ENCODE data around the gene BRCA1. TPM values are rescaled to one million over a fixed set of nuclear protein-coding genes. Genes with fewer than 3 reads are reported as not detected.

The BRCA1 gene
- total and polyA plus RNA-seq, 2 experiments from 2014 or later: 7.2 to 12.9 TPM

DNA sequence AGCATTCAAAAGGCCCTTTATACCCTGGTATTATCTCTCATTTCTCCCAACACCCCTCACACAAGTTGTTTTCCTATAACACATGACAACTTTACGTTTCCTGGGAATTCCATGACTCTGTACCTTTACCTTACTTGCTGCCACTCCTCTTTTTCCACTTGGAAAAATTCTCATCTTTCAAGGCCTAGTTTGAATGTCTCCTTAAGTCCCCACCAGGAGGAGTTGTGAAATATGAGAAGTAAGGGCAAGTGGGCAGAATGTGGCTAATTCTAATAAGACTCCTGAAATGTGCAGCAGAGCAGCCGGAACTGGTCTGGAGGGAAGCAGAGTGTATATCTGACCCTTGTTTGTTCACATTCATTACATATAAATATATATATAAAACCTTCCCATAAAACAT is 39.7 kb downstream of the BRCA1 start:
- no peaks in the 10 kb centered on the region for H3K4me1 ChIP-seq (ENCODE audit: low read depth)
- DNase-seq (ENCODE audit: low read depth in 1 of 2, low spot score in 1 of 2): peak; percentile 32 to 56

DNA sequence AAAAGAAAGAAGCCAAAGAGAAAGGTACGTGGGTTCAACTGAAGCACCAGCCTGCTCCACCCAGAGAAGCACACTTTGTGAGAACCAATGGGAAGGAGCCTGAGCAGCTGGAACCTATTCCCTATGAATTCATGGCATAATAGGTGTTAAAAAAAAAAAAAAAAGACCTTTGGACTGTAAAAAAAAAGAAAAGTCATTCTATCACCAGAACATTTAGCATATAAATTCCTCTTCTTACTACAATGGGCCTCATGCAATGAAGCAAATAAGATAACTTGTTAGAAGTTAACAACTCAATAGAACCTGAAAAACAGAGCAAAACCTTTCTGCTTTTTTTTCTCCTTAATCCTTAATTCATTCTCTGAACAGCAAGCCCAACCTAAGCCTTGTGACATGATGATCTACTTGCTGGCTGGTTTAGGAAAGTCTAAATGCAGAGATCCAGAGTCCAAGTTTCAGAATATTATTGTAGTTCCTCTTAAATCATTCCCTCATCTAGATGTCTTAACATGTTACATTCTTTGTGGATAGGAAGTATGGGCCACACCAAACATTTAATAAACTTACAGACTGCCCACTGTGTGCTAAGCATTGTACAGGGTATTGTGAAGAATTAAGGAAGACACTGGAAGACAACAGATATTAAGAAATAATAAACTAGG is 45.4 kb downstream of the BRCA1 start:
- no peak overlapping the region for H3K27ac ChIP-seq
- H3K36me3 ChIP-seq: no peaks in the 10 kb centered on the region
- TF ChIP-seq, protein P1, sequence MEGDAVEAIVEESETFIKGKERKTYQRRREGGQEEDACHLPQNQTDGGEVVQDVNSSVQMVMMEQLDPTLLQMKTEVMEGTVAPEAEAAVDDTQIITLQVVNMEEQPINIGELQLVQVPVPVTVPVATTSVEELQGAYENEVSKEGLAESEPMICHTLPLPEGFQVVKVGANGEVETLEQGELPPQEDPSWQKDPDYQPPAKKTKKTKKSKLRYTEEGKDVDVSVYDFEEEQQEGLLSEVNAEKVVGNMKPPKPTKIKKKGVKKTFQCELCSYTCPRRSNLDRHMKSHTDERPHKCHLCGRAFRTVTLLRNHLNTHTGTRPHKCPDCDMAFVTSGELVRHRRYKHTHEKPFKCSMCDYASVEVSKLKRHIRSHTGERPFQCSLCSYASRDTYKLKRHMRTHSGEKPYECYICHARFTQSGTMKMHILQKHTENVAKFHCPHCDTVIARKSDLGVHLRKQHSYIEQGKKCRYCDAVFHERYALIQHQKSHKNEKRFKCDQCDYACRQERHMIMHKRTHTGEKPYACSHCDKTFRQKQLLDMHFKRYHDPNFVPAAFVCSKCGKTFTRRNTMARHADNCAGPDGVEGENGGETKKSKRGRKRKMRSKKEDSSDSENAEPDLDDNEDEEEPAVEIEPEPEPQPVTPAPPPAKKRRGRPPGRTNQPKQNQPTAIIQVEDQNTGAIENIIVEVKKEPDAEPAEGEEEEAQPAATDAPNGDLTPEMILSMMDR (IDR thresholded peaks at IDR 0.05; ENCODE audit: low read depth, low read length): no peak
- H3K27me3 ChIP-seq: no peaks in the 10 kb centered on the region
- no peak for DNase-seq (ENCODE audit: low read depth in 1 of 2, low spot score in 1 of 2)
- no peak overlapping the region for H3K4me3 ChIP-seq
- no peaks in the 10 kb centered on the region for H3K4me1 ChIP-seq (ENCODE audit: low read depth)
- H3K9me3 ChIP-seq (ENCODE audit: low read depth): no peaks in the 10 kb centered on the region

More for the DNA sequence above, 39.7 kb downstream of the BRCA1 start:
- Histone ChIP-seq H3K36me3 (no peaks in the 10 kb centered on the region), H3K27me3 (no peaks in the 10 kb centered on the region), H3K27ac (no peak overlapping the region), H3K9me3 (ENCODE audit: low read depth) (no peaks in the 10 kb centered on the region), H3K4me3 (no peak overlapping the region)
- TF ChIP-seq, protein P1 (IDR thresholded peaks at IDR 0.05; ENCODE audit: low read depth, low read length): no peak

DNA sequence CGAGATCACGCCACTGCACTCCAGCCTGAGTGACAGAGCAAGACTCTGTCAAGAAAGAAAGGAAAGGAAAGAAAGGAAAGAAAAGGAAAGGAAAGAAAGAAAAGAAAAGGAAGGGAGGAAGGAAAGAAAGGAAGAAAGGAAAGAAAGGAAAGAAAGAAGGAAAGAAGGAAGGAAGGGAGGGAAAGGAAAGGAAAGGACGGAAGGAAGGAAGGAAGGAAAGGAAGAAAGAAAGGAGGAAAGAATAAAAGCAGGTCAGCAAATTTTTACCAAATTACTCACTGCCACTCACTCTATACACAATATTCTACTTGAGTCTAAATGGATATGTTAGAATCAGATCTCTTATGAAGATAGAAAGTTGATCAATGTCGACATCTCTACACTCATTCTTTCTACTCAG is 50.3 kb downstream of the BRCA1 start:
- Histone ChIP-seq H3K9me3 (ENCODE audit: low read depth) (no peaks in the 10 kb centered on the region), H3K4me1 (ENCODE audit: low read depth) (no peaks in the 10 kb centered on the region), H3K36me3 (peaks cover 3% of the 10 kb centered on the region), H3K27ac (no peak overlapping the region), H3K4me3 (no peak overlapping the region), H3K27me3 (no peaks in the 10 kb centered on the region)
- TF ChIP-seq, protein P1 (IDR thresholded peaks at IDR 0.05; ENCODE audit: low read depth, low read length): no peak
- no peak for DNase-seq (ENCODE audit: low read depth in 1 of 2, low spot score in 1 of 2)

GRCh38 chr17:43070872-43071271 is 54.3 kb downstream of the BRCA1 start:
- TF ChIP-seq, protein P1 (IDR thresholded peaks at IDR 0.05; ENCODE audit: low read depth, low read length): no peak
- no peaks in the 10 kb centered on the region for H3K4me1 ChIP-seq (ENCODE audit: low read depth)
- no peaks in the 10 kb centered on the region for H3K27me3 ChIP-seq

GRCh38 chr17:43070257-43070656 is 54.9 kb downstream of the BRCA1 start:
- Histone ChIP-seq H3K27me3 (no peaks in the 10 kb centered on the region), H3K4me1 (ENCODE audit: low read depth) (no peaks in the 10 kb centered on the region), H3K4me3 (no peak overlapping the region), H3K27ac (no peak overlapping the region), H3K9me3 (ENCODE audit: low read depth) (no peaks in the 10 kb centered on the region), H3K36me3 (peaks cover 3% of the 10 kb centered on the region)
- TF ChIP-seq, protein P1 (IDR thresholded peaks at IDR 0.05; ENCODE audit: low read depth, low read length): no peak
- no peak for DNase-seq (ENCODE audit: low read depth in 1 of 2, low spot score in 1 of 2)

More at GRCh38 chr17:43070872-43071271, 54.3 kb downstream of the BRCA1 start:
- Histone ChIP-seq H3K36me3 (peaks cover 3% of the 10 kb centered on the region), H3K27ac (no peak overlapping the region), H3K9me3 (ENCODE audit: low read depth) (no peaks in the 10 kb centered on the region), H3K4me3 (no peak overlapping the region)
- no peak for DNase-seq (ENCODE audit: low read depth in 1 of 2, low spot score in 1 of 2)

Data from cardiac muscle cell (in vitro differentiated cells and primary cell).